Keratinocyte (primary cell): ENCODE results near the gene MAP3K2. TPM values are rescaled to one million over a fixed set of nuclear protein-coding genes. Genes with fewer than 3 reads are reported as not detected.

Experiments used
- DNase-seq: peaks from one replicate; pipeline ENCODE4 v3.0.0-alpha.2; 2011; ENCODE audit warnings: low read depth, missing footprints, low spot score
- FAIRE-seq: peaks from 2 replicates; lab custom pipeline; 2011; peaks lifted over from hg19 to GRCh38; lab: Jason Lieb, UNC
- H2AFZ ChIP-seq: 2 replicates; pipeline ENCODE4 v1.6.0; 2012; ENCODE audit warnings: low read length, control low read depth, inconsistent platforms; ENCODE audit not compliant: control insufficient read depth
- H3K27ac ChIP-seq: 2 replicates; pipeline ENCODE4 v1.5.1; 2011; ENCODE audit warnings: low read length; ENCODE audit not compliant: control insufficient read depth, insufficient read depth
- H3K27me3 ChIP-seq: 3 replicates; pipeline ENCODE4 v1.6.0; 2011; ENCODE audit warnings: low read length; ENCODE audit not compliant: control insufficient read depth, insufficient read depth; ENCODE audit errors: extremely low read depth
- H3K36me3 ChIP-seq, 2 experiments: 2 replicates in 1 of 2; 3 replicates in 1 of 2; pipeline ENCODE4 v1.5.1; 2011; ENCODE audit warnings: low read length in 2 of 2, mild to moderate bottlenecking in 1 of 2; ENCODE audit not compliant: control insufficient read depth in 2 of 2, insufficient read depth in 2 of 2; ENCODE audit errors: extremely low read depth in 1 of 2
- H3K4me1 ChIP-seq: 3 replicates; pipeline ENCODE4 v1.5.1; 2011; ENCODE audit warnings: low read length; ENCODE audit not compliant: control insufficient read depth, insufficient read depth; ENCODE audit errors: extremely low read depth
- H3K4me2 ChIP-seq: 3 replicates; pipeline ENCODE4 v1.6.0; 2011; ENCODE audit warnings: low read depth, low read length; ENCODE audit not compliant: control insufficient read depth, insufficient read depth; ENCODE audit errors: extremely low read depth
- H3K4me3 ChIP-seq, 3 experiments: fragments of 200-600 bp in 1 of 3; sonication (generic) in 1 of 3; 2 replicates in 2 of 3; 3 replicates in 1 of 3; pipeline ENCODE4 v1.5.1; 2011 to 2016; ENCODE audit warnings: low read length in 3 of 3, mild to moderate bottlenecking in 3 of 3, control low read depth in 2 of 3, inconsistent platforms in 1 of 3, low read depth in 1 of 3, mixed read lengths in 1 of 3, mixed run types in 1 of 3, moderate library complexity in 1 of 3; ENCODE audit not compliant: control insufficient read depth in 2 of 3, insufficient read depth in 2 of 3; ENCODE audit errors: extremely low read depth in 1 of 3
- H3K79me2 ChIP-seq: 2 replicates; pipeline ENCODE4 v1.6.0; 2012; ENCODE audit warnings: low read length; ENCODE audit not compliant: control insufficient read depth, insufficient read depth
- H3K9ac ChIP-seq: 3 replicates; pipeline ENCODE4 v1.6.0; 2011; ENCODE audit warnings: low read length; ENCODE audit not compliant: control insufficient read depth, insufficient read depth; ENCODE audit errors: extremely low read depth
- H3K9me1 ChIP-seq: 3 replicates; pipeline ENCODE4 v1.6.0; 2011; ENCODE audit warnings: low read length; ENCODE audit not compliant: control insufficient read depth, insufficient read depth; ENCODE audit errors: extremely low read depth
- H3K9me3 ChIP-seq: 2 replicates; pipeline ENCODE4 v1.5.1; 2012; ENCODE audit warnings: low read depth, low read length; ENCODE audit not compliant: control insufficient read depth
- H4K20me1 ChIP-seq: 3 replicates; pipeline ENCODE4 v1.6.0; 2011; ENCODE audit warnings: low read length; ENCODE audit not compliant: control insufficient read depth, insufficient read depth; ENCODE audit errors: extremely low read depth
- CTCF ChIP-seq, 3 experiments: IDR thresholded peaks in 1 of 3; conservative IDR thresholded peaks in 1 of 3; optimal IDR thresholded peaks in 1 of 3; 2 replicates in 2 of 3; 3 replicates in 1 of 3; pipeline versions ENCODE3 to v1.5.1; 2011; ENCODE audit warnings: low read length in 3 of 3, mild to moderate bottlenecking in 3 of 3, moderate library complexity in 2 of 3, control low read depth in 1 of 3, inconsistent platforms in 1 of 3; ENCODE audit not compliant: insufficient read depth in 2 of 3; ENCODE audit errors: extremely low read depth in 1 of 3
- EZH2 ChIP-seq: IDR thresholded peaks from one replicate; pipeline ENCODE4 v1.6.1; 2012; ENCODE audit warnings: inconsistent platforms, mild to moderate bottlenecking, low read length, moderate library complexity
- dilution Hi-C: fragments of 300-500 bp; cut with MboI; formaldehyde crosslinking; loops from one replicate; pipeline ENCODE4 v1.7.0; 2020; ENCODE audit warnings: low sequenced_read_pairs; ENCODE audit not compliant: extremely low pct_ligation_motif_present
- polyA plus RNA-seq, 5 experiments: library from polyadenylated mRNA; depleted of rRNA in 3 of 5; stranded (reverse) in 3 of 5; stranded (forward) in 1 of 5; unstranded in 1 of 5; fragments of >200 nt; gene quantifications; 1 replicate in 1 of 5; 2 replicates in 3 of 5; 3 replicates in 1 of 5; pipeline versions ENCODE4 v1.2.1 to v1.2.3, GENCODE V29; 2011 to 2012; ENCODE audit warnings: missing spikeins in 2 of 5, low read depth in 1 of 5, low replicate concordance in 1 of 5

Gene MAP3K2
- polyA plus RNA-seq, 1 donor (not counting 4 experiments of a cell fraction or from before 2014, with no cell fraction given): 11.9 TPM

GRCh38 chr2:127305990-127306585 is 81.7 kb downstream of the MAP3K2 start:
- FAIRE-seq: no peak
- H3K9me3 ChIP-seq: no peaks in the 10 kb centered on the region
- no peaks in the 10 kb centered on the region for H3K79me2 ChIP-seq
- DNase-seq: no peak
- H3K27me3 ChIP-seq: no peaks in the 10 kb centered on the region
- H3K36me3 ChIP-seq: peaks cover 4 to 8% of the 10 kb centered on the region in 2 experiments
- dilution Hi-C loops: no loop called here
- no peak overlapping the region for H3K27ac ChIP-seq
- H3K9me1 ChIP-seq: no peaks in the 10 kb centered on the region
- no peaks in the 10 kb centered on the region for H3K4me1 ChIP-seq
- TF ChIP-seq CTCF (optimal IDR thresholded peaks at IDR 0.05 in 1 of 3, IDR thresholded peaks at IDR 0.05 in 1 of 3, conservative IDR thresholded peaks at IDR 0.05 in 1 of 3; ENCODE audit: extremely low read depth in 1 of 3, insufficient read depth in 2 of 3, low read length in 3 of 3) (no peak), EZH2 (no peak)
- no peak overlapping the region for H3K4me3 ChIP-seq
- no peak overlapping the region for H2AFZ ChIP-seq
- H3K4me2 ChIP-seq: no peak overlapping the region
- H4K20me1 ChIP-seq: no peaks in the 10 kb centered on the region
- no peak overlapping the region for H3K9ac ChIP-seq

DNA sequence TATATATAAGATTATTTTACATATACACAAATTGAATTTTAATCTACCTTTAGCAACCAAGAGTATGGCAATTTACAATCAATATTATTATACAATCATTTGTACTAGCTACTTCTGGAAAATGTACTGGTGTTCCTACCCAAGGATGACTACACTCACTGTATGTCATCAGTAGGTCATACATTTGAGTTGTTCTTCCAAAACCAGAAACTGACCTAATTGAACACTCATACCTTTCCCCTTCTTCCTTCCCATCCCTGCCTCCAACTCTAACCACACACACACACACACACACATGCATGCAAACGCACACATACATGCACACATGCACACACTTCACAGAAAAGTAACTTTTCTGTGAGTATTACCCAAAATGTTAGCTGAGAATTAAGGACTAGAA is 85.6 kb downstream of the MAP3K2 start:
- H4K20me1 ChIP-seq: no peaks in the 10 kb centered on the region
- no peak overlapping the region for H2AFZ ChIP-seq
- no peak overlapping the region for H3K27ac ChIP-seq
- no peak overlapping the region for H3K4me3 ChIP-seq
- no peaks in the 10 kb centered on the region for H3K9me3 ChIP-seq
- H3K36me3 ChIP-seq: peaks cover 1 to 3% of the 10 kb centered on the region in 2 experiments
- H3K27me3 ChIP-seq: no peaks in the 10 kb centered on the region
- no peaks in the 10 kb centered on the region for H3K9me1 ChIP-seq
- H3K79me2 ChIP-seq: no peaks in the 10 kb centered on the region
- FAIRE-seq (no peak), DNase-seq (no peak)
- dilution Hi-C loops: no loop called here
- no peaks in the 10 kb centered on the region for H3K4me1 ChIP-seq
- no peak overlapping the region for H3K4me2 ChIP-seq
- H3K9ac ChIP-seq: no peak overlapping the region
- TF ChIP-seq CTCF (optimal IDR thresholded peaks at IDR 0.05 in 1 of 3, IDR thresholded peaks at IDR 0.05 in 1 of 3, conservative IDR thresholded peaks at IDR 0.05 in 1 of 3; ENCODE audit: extremely low read depth in 1 of 3, insufficient read depth in 2 of 3, low read length in 3 of 3) (no peak), EZH2 (no peak)
